ENCODE results near the gene SLC9A2.

- TF ChIP-seq POLR2A (IDR thresholded peaks at IDR 0.05) (no peak), CTCF (IDR thresholded peaks at IDR 0.05) (no peak), EP300 (IDR thresholded peaks at IDR 0.05) (no peak)
These were observed 29.9 kb upstream of the SLC9A2 start for GRCh38 chr2:102589444-102589843.

Measured in upper lobe of left lung (tissue), 4 donors.